LoVo (cell line): ENCODE results near the gene LINC01488.

Experiments used
- DNase-seq: peaks from one replicate; pipeline ENCODE4 v3.0.0-alpha.2; 2016; ENCODE audit warnings: low spot score

Gene LINC01488

GRCh38 chr11:69463995-69464960 lies 17.2 kb upstream of the LINC01488 start:
- no peak for DNase-seq

GRCh38 chr11:69465236-69466000 lies 16.0 kb upstream of the LINC01488 start:
- DNase-seq: no peak

- DNase-seq: no peak
Measured at GRCh38 chr11:69466039-69466438, 15.4 kb upstream of the LINC01488 start.

- no peak for DNase-seq
Measured at GRCh38 chr11:69467196-69467595, 14.3 kb upstream of the LINC01488 start.

GRCh38 chr11:69467646-69468045 lies 13.8 kb upstream of the LINC01488 start:
- no peak for DNase-seq

- no peak for DNase-seq
Measured at GRCh38 chr11:69468221-69468620, 13.2 kb upstream of the LINC01488 start.

GRCh38 chr11:69468911-69469885 lies 12.3 kb upstream of the LINC01488 start:
- no peak for DNase-seq

- DNase-seq: no peak
Measured at GRCh38 chr11:69470301-69470700, 11.2 kb upstream of the LINC01488 start.

- no peak for DNase-seq
Measured at GRCh38 chr11:69470793-69471728, 10.4 kb upstream of the LINC01488 start.

- no peak for DNase-seq
Measured at GRCh38 chr11:69471729-69472540, 9.5 kb upstream of the LINC01488 start.

- DNase-seq: no peak
Measured at GRCh38 chr11:69472541-69473275, 8.8 kb upstream of the LINC01488 start.

GRCh38 chr11:69473276-69473845 lies 8.1 kb upstream of the LINC01488 start:
- DNase-seq: no peak

- DNase-seq: no peak
Measured at GRCh38 chr11:69474736-69475135, 6.7 kb upstream of the LINC01488 start.

- DNase-seq: no peak
Measured at GRCh38 chr11:69475141-69475865, 6.2 kb upstream of the LINC01488 start.

GRCh38 chr11:69475866-69476471 lies 5.5 kb upstream of the LINC01488 start:
- DNase-seq: no peak

GRCh38 chr11:69476509-69476961 lies 4.9 kb upstream of the LINC01488 start:
- DNase-seq: no peak

GRCh38 chr11:69477086-69477485 lies 4.4 kb upstream of the LINC01488 start:
- DNase-seq: no peak
